ENCODE results near the gene STK32C.

DNA sequence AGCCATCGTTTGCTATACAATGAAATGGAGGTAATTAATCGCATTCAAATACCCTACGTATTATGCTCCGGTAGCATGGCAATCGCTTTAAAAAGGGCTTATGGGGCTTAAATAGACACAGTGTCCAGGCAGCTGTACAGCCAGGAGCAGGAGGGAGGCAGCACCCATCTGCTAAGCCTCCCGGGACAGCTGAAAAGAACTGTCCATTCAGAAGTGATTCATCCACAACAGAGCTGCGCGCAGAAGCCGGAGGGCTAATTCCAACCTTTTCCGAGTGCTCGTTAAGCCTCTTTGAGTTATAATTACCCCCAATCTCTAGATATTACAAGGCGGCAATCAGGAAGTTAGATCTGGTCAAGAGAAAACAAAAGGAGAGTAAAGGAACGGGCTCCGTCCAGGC, 62.7 kb downstream of the STK32C start:
- TF ChIP-seq, protein P1, sequence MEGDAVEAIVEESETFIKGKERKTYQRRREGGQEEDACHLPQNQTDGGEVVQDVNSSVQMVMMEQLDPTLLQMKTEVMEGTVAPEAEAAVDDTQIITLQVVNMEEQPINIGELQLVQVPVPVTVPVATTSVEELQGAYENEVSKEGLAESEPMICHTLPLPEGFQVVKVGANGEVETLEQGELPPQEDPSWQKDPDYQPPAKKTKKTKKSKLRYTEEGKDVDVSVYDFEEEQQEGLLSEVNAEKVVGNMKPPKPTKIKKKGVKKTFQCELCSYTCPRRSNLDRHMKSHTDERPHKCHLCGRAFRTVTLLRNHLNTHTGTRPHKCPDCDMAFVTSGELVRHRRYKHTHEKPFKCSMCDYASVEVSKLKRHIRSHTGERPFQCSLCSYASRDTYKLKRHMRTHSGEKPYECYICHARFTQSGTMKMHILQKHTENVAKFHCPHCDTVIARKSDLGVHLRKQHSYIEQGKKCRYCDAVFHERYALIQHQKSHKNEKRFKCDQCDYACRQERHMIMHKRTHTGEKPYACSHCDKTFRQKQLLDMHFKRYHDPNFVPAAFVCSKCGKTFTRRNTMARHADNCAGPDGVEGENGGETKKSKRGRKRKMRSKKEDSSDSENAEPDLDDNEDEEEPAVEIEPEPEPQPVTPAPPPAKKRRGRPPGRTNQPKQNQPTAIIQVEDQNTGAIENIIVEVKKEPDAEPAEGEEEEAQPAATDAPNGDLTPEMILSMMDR (IDR thresholded peaks at IDR 0.05) = no peak
- no peak for TF ChIP-seq POLR2A (IDR thresholded peaks at IDR 0.05)

All from testis (tissue), 2 donors.